ENCODE results near the gene PRKCA.

- TF ChIP-seq EZH2phosphoT487 (IDR thresholded peaks at IDR 0.05; ENCODE audit: unreplicated experiment) = no peak
- no peak for TF ChIP-seq EZH2 (IDR thresholded peaks at IDR 0.05; ENCODE audit: low read depth, unreplicated experiment)
- no peak for TF ChIP-seq CREB1 (CRISPR knock-in tag; IDR thresholded peaks at IDR 0.05; ENCODE audit: low read depth)
- TF ChIP-seq, protein P1, sequence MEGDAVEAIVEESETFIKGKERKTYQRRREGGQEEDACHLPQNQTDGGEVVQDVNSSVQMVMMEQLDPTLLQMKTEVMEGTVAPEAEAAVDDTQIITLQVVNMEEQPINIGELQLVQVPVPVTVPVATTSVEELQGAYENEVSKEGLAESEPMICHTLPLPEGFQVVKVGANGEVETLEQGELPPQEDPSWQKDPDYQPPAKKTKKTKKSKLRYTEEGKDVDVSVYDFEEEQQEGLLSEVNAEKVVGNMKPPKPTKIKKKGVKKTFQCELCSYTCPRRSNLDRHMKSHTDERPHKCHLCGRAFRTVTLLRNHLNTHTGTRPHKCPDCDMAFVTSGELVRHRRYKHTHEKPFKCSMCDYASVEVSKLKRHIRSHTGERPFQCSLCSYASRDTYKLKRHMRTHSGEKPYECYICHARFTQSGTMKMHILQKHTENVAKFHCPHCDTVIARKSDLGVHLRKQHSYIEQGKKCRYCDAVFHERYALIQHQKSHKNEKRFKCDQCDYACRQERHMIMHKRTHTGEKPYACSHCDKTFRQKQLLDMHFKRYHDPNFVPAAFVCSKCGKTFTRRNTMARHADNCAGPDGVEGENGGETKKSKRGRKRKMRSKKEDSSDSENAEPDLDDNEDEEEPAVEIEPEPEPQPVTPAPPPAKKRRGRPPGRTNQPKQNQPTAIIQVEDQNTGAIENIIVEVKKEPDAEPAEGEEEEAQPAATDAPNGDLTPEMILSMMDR (conservative IDR thresholded peaks at IDR 0.05; ENCODE audit: low read depth in 2 of 2) = no peak
Measured at GRCh38 chr17:66580184-66580955, 278.0 kb downstream of the PRKCA start.
